HepG2 (cell line): Measurements from ENCODE around the gene BCL2L1. TPM values are rescaled to one million over a fixed set of nuclear protein-coding genes. Genes with fewer than 3 reads are reported as not detected.
A peak's percentile ranks its signal among the peaks of the same experiment; 100 is the strongest.

ENCODE experiments used
- ATAD3A ChIP-seq: sonication (generic); formaldehyde crosslinking; IDR thresholded peaks from 2 replicates; pipeline ENCODE4 v1.4.0; 2020; ENCODE audit warnings: missing genetic modification reagents
- BCL6 ChIP-seq: IDR thresholded peaks from 2 replicates; pipeline ENCODE4 v1.6.1; 2016; ENCODE audit warnings: missing genetic modification reagents, missing compliant biosample characterization
- CENPT ChIP-seq: sonication (generic); formaldehyde crosslinking; IDR thresholded peaks from 2 replicates; pipeline ENCODE4 v1.8.0; 2022; ENCODE audit warnings: low read depth, mild to moderate bottlenecking, moderate library complexity, missing genetic modification reagents
- FIP1L1 ChIP-seq: fragments of 200-400 bp; formaldehyde crosslinking; IDR thresholded peaks from 2 replicates; pipeline ENCODE4 v1.6.1; 2018; ENCODE audit warnings: low read depth, mild to moderate bottlenecking, low read length, moderate library complexity, borderline replicate concordance; ENCODE audit not compliant: insufficient read depth
- KAT8 ChIP-seq: IDR thresholded peaks from 2 replicates; pipeline ENCODE4 v1.6.1; 2016; ENCODE audit warnings: missing genetic modification reagents, missing compliant biosample characterization
- KDM6A ChIP-seq: IDR thresholded peaks from 2 replicates; pipeline ENCODE4 v1.6.1; 2016; ENCODE audit warnings: low read depth
- KLF13 ChIP-seq: sonication (generic); formaldehyde crosslinking; IDR thresholded peaks from 2 replicates; pipeline ENCODE4 v1.4.0; 2020; ENCODE audit warnings: mild to moderate bottlenecking, missing genetic modification reagents
- NFYC ChIP-seq: IDR thresholded peaks from 2 replicates; pipeline ENCODE4 v1.6.1; 2016; ENCODE audit warnings: missing genetic modification reagents, missing compliant biosample characterization
- PAWR ChIP-seq: sonication (generic); formaldehyde crosslinking; IDR thresholded peaks from 2 replicates; pipeline ENCODE4 v1.4.0; 2020; ENCODE audit warnings: missing genetic modification reagents, mild to moderate bottlenecking, borderline replicate concordance
- RARA ChIP-seq: IDR thresholded peaks from 2 replicates; pipeline ENCODE4 v1.6.1; 2016; ENCODE audit warnings: missing genetic modification reagents, missing compliant biosample characterization
- SMAD9 ChIP-seq: sonication (generic); formaldehyde crosslinking; IDR thresholded peaks from 2 replicates; pipeline ENCODE4 v1.5.1; 2020; ENCODE audit warnings: mild to moderate bottlenecking, missing genetic modification reagents
- TMF1 ChIP-seq: sonication (generic); formaldehyde crosslinking; IDR thresholded peaks from 2 replicates; pipeline ENCODE4 v1.8.1; 2022; ENCODE audit warnings: low read depth, missing genetic modification reagents
- ZKSCAN1 ChIP-seq: fragments of 150-350 bp; IDR thresholded peaks from 2 replicates; pipeline ENCODE4 v1.6.1; 2014; ENCODE audit warnings: low read length
- ZNF337 ChIP-seq: sonication (generic); formaldehyde crosslinking; IDR thresholded peaks from 2 replicates; pipeline ENCODE4 v1.5.1; 2020; ENCODE audit warnings: missing genetic modification reagents, low read depth, mild to moderate bottlenecking, borderline replicate concordance
- ZNF460 ChIP-seq: sonication (generic); formaldehyde crosslinking; IDR thresholded peaks from 2 replicates; pipeline ENCODE4 v1.5.1; 2020; ENCODE audit warnings: missing genetic modification reagents, mild to moderate bottlenecking, borderline replicate concordance
- ZNF615 ChIP-seq: sonication (generic); formaldehyde crosslinking; IDR thresholded peaks from 2 replicates; pipeline ENCODE4 v1.5.0; 2020; ENCODE audit warnings: mild to moderate bottlenecking, missing genetic modification reagents, borderline replicate concordance
- ZNF672 ChIP-seq: sonication (generic); formaldehyde crosslinking; IDR thresholded peaks from 2 replicates; pipeline ENCODE4 v1.8.1; 2022; ENCODE audit warnings: missing genetic modification reagents
- ZNF780A ChIP-seq: sonication (generic); formaldehyde crosslinking; IDR thresholded peaks from 2 replicates; pipeline ENCODE4 v1.8.0; 2022; ENCODE audit warnings: mild to moderate bottlenecking, missing genetic modification reagents, moderate library complexity
- ZNF788 ChIP-seq: sonication (generic); formaldehyde crosslinking; IDR thresholded peaks from 2 replicates; pipeline ENCODE4 v1.5.0; 2020; ENCODE audit warnings: mild to moderate bottlenecking, missing genetic modification reagents, borderline replicate concordance
- ZNF800 ChIP-seq: sonication (generic); formaldehyde crosslinking; IDR thresholded peaks from 2 replicates; pipeline ENCODE4 v1.4.0; 2020; ENCODE audit warnings: missing genetic modification reagents
- polyA plus RNA-seq, 8 experiments: library from polyadenylated mRNA; depleted of rRNA in 3 of 8; stranded (reverse) in 7 of 8; unstranded in 1 of 8; fragments of >200 nt; fragmentation: Illumina TruSeq in 4 of 8; extraction: Trizol in 4 of 8; gene quantifications; 2 replicates each; pipeline versions ENCODE4 v1.2.1 to v1.2.3, GENCODE V29; 2011 to 2016; ENCODE audit warnings: low read depth in 4 of 8, missing spikeins in 1 of 8, mixed read lengths in 1 of 8; ENCODE audit not compliant: insufficient read depth in 1 of 8
- total RNA-seq, 5 experiments: library from RNA; depleted of rRNA; stranded (reverse); fragments of >200 nt; fragmentation: Illumina TruSeq; extraction: Trizol; gene quantifications; 2 replicates each; pipeline ENCODE4 v1.2.3, GENCODE V29; 2016; ENCODE audit warnings: low read depth in 1 of 5
- TF ChIP-seq, protein P1 (sequence below): sonication (generic); formaldehyde crosslinking; IDR thresholded peaks from 2 replicates; pipeline ENCODE4 v1.5.1; 2020; ENCODE audit warnings: missing genetic modification reagents, mild to moderate bottlenecking, borderline replicate concordance
- TF ChIP-seq, protein P2 (sequence below): sonication (generic); formaldehyde crosslinking; IDR thresholded peaks from 2 replicates; pipeline ENCODE4 v1.4.0; 2020; ENCODE audit warnings: mild to moderate bottlenecking, missing genetic modification reagents
- TF ChIP-seq, protein P3 (sequence below): sonication (generic); formaldehyde crosslinking; IDR thresholded peaks from 2 replicates; pipeline ENCODE4 v1.4.0; 2020; ENCODE audit warnings: missing genetic modification reagents

Gene BCL2L1
- total and polyA plus RNA-seq, 2 of the 13 experiments (the other 11 are each of a cell fraction or from before 2014, with no cell fraction given): 164 to 258 TPM

DNA sequence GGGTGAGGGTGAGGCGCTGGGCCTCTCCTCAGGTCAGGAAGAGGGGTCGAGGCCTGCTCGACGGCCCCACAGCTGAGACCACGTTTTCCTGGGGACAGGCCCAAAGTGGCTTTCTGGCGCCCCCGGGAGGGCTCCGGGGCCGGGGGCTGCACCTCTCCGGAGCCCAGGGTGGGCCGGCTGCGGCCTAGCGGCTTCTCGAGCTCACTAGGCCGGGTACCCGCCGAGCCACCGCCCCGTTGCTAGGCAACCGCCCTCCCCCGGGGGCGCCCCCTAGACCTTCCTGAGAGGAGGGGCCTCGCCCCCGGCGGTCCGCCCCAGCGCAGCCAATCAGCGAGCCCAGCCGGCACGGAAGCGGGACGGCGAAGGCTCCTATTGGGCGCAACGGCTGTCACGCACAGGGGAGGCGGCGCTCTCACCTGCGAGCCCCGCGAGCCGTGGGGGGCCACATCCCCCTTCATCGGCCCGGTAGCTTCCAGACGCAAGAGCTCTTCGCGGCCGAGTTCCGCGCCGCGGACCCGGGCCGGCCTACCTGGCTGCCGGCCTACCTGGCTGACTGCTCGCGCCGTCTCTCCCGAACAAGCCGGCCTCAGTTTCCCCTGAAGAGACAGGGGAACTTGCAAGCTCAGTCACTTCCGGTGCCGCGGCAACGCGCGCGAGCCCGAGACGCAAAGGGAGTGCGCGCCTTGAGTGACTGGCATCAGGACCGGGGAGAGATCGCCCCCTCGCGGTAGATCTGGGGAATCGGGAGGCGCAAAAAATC is 831 bp upstream of the BCL2L1 start (continued):
- TF ChIP-seq KAT8 (CRISPR knock-in tag): peak; percentile 96
- TF ChIP-seq, protein P1, sequence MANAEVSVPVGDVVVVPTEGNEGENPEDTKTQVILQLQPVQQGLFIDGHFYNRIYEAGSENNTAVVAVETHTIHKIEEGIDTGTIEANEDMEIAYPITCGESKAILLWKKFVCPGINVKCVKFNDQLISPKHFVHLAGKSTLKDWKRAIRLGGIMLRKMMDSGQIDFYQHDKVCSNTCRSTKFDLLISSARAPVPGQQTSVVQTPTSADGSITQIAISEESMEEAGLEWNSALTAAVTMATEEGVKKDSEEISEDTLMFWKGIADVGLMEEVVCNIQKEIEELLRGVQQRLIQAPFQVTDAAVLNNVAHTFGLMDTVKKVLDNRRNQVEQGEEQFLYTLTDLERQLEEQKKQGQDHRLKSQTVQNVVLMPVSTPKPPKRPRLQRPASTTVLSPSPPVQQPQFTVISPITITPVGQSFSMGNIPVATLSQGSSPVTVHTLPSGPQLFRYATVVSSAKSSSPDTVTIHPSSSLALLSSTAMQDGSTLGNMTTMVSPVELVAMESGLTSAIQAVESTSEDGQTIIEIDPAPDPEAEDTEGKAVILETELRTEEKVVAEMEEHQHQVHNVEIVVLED (CRISPR knock-in tag): peak; percentile 98
- peak; percentile 100 for TF ChIP-seq NFYC
- TF ChIP-seq TMF1: peak; percentile 47
- no peak for TF ChIP-seq ZKSCAN1
- TF ChIP-seq KDM6A (CRISPR knock-in tag): peak; percentile 8; the same call in 1 of the 2 replicates
- TF ChIP-seq BCL6 (CRISPR knock-in tag): peak; percentile 45; the same call in 1 of the 2 replicates
- peak; percentile 52; the same call in 1 of the 2 replicates for TF ChIP-seq ZNF788 (CRISPR knock-in tag)
- TF ChIP-seq CENPT: 0 out of 2 replicates have a peak, but pooled peaks have one; percentile 61
- TF ChIP-seq, protein P2, sequence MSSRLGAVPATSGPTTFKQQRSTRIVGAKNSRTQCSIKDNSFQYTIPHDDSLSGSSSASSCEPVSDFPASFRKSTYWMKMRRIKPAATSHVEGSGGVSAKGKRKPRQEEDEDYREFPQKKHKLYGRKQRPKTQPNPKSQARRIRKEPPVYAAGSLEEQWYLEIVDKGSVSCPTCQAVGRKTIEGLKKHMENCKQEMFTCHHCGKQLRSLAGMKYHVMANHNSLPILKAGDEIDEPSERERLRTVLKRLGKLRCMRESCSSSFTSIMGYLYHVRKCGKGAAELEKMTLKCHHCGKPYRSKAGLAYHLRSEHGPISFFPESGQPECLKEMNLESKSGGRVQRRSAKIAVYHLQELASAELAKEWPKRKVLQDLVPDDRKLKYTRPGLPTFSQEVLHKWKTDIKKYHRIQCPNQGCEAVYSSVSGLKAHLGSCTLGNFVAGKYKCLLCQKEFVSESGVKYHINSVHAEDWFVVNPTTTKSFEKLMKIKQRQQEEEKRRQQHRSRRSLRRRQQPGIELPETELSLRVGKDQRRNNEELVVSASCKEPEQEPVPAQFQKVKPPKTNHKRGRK (CRISPR knock-in tag): 0 out of 2 replicates have a peak, but pooled peaks have one; percentile 67
- TF ChIP-seq SMAD9: peak; percentile 60; the same call in 1 of the 2 replicates
- TF ChIP-seq ZNF460: peak; percentile 52; the same call in 1 of the 2 replicates
- TF ChIP-seq ZNF672 (CRISPR knock-in tag): no peak
- TF ChIP-seq FIP1L1: no peak; the same call in 1 of the 2 replicates
- TF ChIP-seq RARA (CRISPR knock-in tag): peak; percentile 30; the same call in 1 of the 2 replicates
- TF ChIP-seq ZNF337 (CRISPR knock-in tag): no peak; the same call in 1 of the 2 replicates
- TF ChIP-seq ZNF780A (CRISPR knock-in tag): no peak; the same call in none of the 2 replicates
- TF ChIP-seq ZNF800 (CRISPR knock-in tag): peak; percentile 87
- TF ChIP-seq, protein P3, sequence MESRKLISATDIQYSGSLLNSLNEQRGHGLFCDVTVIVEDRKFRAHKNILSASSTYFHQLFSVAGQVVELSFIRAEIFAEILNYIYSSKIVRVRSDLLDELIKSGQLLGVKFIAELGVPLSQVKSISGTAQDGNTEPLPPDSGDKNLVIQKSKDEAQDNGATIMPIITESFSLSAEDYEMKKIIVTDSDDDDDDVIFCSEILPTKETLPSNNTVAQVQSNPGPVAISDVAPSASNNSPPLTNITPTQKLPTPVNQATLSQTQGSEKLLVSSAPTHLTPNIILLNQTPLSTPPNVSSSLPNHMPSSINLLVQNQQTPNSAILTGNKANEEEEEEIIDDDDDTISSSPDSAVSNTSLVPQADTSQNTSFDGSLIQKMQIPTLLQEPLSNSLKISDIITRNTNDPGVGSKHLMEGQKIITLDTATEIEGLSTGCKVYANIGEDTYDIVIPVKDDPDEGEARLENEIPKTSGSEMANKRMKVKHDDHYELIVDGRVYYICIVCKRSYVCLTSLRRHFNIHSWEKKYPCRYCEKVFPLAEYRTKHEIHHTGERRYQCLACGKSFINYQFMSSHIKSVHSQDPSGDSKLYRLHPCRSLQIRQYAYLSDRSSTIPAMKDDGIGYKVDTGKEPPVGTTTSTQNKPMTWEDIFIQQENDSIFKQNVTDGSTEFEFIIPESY: peak; percentile 57; the same call in 1 of the 2 replicates
- TF ChIP-seq PAWR (CRISPR knock-in tag): no peak; the same call in 1 of the 2 replicates
- no peak for TF ChIP-seq ATAD3A (CRISPR knock-in tag)
- peak; percentile 95 for TF ChIP-seq KLF13 (CRISPR knock-in tag)
- TF ChIP-seq ZNF615 (CRISPR knock-in tag): no peak
